HTR-8/SVneo (cell line): ENCODE measurements around the gene ANKRD60.
A peak's percentile ranks its signal among the peaks of the same experiment; 100 is the strongest.

Experiments
- DNase-seq: peaks from one replicate; pipeline ENCODE4 v3.0.0; 2011; ENCODE audit warnings: low spot score, mixed read lengths; ENCODE audit not compliant: insufficient read length
- FAIRE-seq: peaks from 2 replicates; lab custom pipeline; 2011; peaks lifted over from hg19 to GRCh38; lab: Jason Lieb, UNC

The ANKRD60 gene

GRCh38 chr20:58245181-58245891 lies 16.9 kb upstream of the ANKRD60 start:
- no peak for DNase-seq
- peak; percentile 97 for FAIRE-seq

DNA sequence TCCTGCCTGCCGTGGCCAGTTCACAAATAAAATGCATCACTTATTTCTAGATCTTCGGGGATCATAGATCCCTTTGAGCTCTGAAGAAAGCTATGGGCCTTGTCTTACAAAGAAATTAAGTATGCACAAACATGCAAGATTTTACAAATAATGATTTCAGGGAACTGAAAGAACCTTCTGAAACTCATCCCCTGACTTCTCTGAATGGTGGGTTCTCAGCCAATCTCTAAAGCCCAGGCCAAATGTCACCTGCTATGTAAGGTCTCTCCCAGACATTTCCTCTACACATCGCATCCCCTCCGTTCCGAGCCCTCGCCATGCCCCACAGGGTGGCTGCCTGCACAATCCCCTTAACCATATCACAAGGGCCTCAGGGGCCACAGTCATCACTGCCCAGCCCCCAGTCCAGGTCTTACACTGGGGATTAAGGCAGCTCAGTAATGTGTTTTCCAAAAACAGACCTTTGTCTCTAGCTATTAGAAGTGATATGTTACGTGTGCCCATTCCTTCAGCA lies 16.1 kb upstream of the ANKRD60 start:
- DNase-seq: no peak
- no peak for FAIRE-seq

GRCh38 chr20:58243653-58244410 lies 15.4 kb upstream of the ANKRD60 start:
- FAIRE-seq: peak; percentile 95

DNA sequence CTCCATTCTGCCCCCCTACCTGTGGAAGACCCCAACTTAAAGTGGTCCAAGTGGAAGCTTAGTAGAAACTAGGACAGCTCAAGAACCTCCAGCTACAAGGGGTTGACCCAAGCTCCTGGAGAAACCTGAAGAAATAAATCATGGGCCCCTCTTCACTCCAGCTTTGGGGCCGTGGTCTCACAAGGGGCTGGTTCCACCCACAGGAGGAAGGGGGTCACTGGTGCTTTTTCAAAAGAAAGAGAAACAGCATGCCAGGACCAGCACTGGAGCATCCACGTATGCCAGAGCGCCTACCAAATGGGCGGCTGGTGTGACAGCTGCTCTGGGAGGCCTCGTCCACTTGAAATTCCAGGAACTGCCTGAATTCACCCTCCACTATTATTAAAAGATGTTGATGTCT lies 14.4 kb upstream of the ANKRD60 start:
- FAIRE-seq: no peak
- no peak for DNase-seq

More at GRCh38 chr20:58243653-58244410, 15.4 kb upstream of the ANKRD60 start:
- no peak for DNase-seq

GRCh38 chr20:58241766-58242465 lies 13.5 kb upstream of the ANKRD60 start:
- peak; percentile 76 for FAIRE-seq
- DNase-seq: no peak

DNA sequence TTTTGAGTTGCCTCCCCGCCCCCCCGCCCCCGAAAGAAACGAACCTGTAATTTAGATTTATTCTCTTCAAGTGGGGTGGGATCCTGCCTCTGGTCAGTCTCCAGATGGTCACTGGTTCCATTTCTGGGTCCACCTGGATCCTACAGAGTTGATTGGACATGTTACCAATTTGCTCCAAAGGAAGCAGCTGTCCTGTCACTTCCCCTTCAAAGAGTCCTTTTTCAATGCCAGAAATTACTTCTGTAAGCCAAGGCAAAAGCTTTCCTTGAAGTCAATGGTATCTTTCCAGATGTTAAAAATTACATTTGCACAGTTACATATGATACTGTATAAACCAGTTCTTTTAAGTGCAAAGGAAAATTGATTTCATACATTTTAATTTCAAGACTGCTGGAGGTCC lies 12.0 kb upstream of the ANKRD60 start:
- no peak for FAIRE-seq
- no peak for DNase-seq

- DNase-seq (no peak), FAIRE-seq (no peak)
These were observed 10.8 kb upstream of the ANKRD60 start for GRCh38 chr20:58239216-58239615.

DNA sequence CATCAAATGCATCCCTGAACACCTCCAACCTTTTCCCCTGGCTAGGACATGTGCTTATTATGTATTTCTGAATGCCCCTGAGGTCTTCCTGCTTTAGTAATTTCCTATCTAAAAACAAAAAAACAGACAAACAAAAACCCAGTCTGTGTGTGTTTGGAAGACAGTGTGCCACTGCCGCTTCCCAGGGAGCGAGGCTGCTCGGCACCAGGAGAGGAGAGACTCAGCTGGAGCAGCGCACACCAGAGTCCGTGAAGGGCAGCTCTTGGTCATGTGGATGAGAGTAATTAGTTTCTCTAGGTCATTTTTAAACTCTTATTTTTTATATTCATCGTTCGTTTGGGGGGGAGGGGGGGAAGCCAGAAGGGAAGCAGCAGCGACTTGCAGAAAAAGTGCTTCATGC lies 10.0 kb upstream of the ANKRD60 start:
- no peak for DNase-seq
- no peak for FAIRE-seq

- no peak for DNase-seq
- FAIRE-seq: no peak
These were observed 9.1 kb upstream of the ANKRD60 start for GRCh38 chr20:58237318-58238132.

DNA sequence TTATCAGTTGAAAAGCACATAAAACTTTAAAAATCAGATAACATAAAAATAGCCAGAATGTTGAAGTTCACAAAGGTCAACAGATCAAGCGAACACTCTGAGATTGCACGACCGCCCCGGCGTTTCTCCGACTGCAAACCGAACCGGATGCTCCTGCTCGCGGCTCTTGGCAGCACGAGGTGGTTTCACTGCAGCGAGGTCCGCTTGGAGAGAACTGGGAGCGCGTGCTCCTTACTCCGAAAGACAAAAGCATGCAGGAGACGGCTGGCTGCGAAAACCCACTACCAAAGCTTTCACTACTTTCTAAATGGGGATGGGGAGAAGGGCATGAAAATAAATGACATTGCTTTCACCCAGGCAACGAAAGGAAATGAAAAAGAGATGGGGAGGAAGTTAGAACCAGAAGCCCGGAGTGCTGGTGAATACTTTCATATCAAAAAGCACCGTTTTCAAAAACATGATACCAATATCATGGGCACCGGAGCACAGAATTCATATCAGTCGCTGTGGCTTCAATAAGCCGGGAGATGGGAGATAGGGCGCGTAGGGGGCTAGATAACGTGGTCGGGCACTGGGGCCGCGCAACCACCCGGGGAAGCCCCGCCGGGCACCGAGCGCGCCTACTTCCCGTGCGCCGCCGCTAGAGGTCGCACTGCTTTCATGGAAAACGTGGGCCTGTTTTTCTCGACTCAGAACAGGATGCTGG lies 8.3 kb upstream of the ANKRD60 start:
- DNase-seq: peak; percentile 98

DNA sequence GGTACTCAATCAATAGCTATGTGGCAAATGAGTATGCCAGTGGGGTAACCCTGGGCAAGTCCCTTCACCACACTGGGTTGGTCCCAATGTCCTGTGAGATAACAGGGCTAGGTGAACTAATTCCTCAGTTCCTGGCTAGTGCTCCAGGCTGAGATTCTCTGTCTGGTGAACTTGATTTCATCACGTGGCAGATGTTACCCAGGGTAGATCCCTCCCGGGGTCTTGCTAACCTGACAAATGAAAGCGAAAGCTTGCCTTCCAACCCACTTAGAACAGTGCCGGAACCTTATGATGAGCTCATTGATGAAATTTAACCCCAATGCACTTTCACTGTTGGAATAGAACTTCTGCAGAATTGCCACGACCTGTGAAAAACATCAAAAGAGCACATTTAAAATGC lies 6.6 kb upstream of the ANKRD60 start:
- DNase-seq (no peak), FAIRE-seq (no peak)

More for the DNA sequence above, 8.3 kb upstream of the ANKRD60 start:
- FAIRE-seq: peak; percentile 97

- peak; percentile 76 for DNase-seq
These were observed 5.6 kb upstream of the ANKRD60 start for GRCh38 chr20:58233881-58234528.

GRCh38 chr20:58233393-58233792 lies 4.9 kb upstream of the ANKRD60 start:
- DNase-seq (no peak), FAIRE-seq (no peak)

More at GRCh38 chr20:58233881-58234528, 5.6 kb upstream of the ANKRD60 start:
- peak; percentile 80 for FAIRE-seq

- DNase-seq: peak; percentile 65
- FAIRE-seq: peak; percentile 82
These were observed 3.2 kb upstream of the ANKRD60 start for GRCh38 chr20:58231683-58232082.

DNA sequence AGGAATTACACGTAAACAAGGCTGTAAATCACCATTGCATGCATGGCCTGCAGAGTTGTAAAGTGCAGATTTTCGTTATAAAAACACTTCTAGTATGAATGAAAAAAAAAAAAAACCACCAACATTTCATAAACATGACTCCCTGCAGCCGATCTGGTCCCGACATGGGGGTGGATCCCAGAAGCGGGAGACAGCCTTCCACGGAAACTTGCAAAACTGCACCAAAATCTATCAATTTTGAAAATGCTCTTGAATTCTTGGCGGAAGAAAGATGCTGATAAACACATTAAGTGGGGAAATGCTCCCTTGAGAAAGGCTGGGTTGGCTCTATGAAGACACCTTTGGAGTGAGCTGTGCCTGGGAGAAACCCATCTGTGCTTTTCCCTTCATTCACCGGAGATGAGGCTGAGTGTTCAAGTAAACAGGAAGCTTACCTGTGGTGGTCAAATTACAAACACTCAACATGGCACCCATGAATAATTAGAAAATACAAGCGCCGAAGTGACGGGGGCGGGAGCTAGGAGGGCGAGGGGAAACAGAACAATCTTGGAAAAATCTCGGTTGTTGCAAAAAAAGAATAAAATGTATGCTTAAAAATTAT lies 845 bp upstream of the ANKRD60 start:
- no peak for FAIRE-seq
- no peak for DNase-seq

DNA sequence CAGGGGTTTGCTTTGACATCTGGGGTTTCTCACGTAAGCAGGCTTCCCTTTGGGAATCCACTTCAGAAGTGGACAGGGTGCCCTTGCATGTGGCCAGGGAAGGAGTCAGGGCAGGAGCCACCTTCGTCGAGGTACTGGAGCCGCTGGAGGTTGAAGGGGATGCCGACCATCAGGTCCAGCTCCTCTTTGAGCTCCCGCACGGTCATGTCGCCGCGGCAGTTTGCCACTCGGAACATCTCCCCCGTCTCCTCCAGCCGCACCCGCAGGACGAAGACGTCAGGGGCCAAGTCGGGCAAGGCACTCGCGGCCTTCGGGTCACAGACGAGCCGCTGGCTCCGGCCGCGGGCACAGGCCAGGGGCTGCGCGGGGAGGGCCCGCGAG lies 360 bp downstream of the ANKRD60 start:
- DNase-seq: no peak
- peak; percentile 72 for FAIRE-seq

DNA sequence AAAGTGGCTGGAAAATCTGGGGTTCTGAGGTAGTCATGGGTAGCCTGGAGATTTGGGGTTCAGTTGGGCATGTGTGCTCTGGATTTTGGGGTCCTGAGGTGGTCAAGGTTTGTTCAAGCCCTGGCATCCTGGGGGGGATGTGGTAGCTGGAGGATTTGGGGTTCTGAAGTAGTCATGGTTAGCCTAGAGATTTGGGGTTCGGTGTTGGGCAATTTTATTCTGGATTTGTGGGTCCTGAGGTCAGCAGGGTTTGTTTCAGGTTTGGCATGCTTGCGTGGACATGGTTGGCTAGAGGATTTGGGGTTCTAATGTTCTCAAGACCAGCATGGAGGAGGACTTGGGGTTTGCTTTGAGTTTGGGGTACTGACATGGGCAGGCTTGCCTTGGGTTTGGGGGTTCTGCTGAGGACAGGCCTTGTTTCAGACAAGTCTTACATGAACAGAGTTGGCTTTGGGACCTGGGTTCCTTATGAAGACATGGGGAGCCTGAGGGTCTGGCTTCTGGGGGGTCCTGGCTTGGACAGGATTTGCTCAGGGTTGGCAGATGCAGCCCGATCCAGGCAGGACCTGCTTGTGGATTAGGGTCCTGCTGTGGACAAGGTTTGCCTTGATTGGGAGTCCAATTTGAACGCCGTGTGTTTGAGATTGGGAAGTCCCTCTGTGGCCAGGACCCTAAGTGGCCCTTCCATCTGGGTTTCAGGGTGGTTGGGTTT lies 906 bp downstream of the ANKRD60 start:
- DNase-seq (no peak), FAIRE-seq (peak; percentile 51)
